Measurements from ENCODE around the gene PRRC2A.

PRRC2A gene

GRCh38 chr6:31687321-31687720 is 66.8 kb downstream of the PRRC2A start:
- no peak for TF ChIP-seq ZNF843 (tag by site-specific recombination; IDR thresholded peaks at IDR 0.05)
- no peak for TF ChIP-seq ZNF426 (tag by site-specific recombination; IDR thresholded peaks at IDR 0.05)
- ChIA-PET CTCF (interaction anchor here (0.6 kb wide), 1 partner anchor 22 kb away, joined by 3 read pairs; the partner anchor contains the start of gene GPANK1), POLR2A (interaction anchor here (0.5 to 1.4 kb wide), 6 partner anchors 16 to 441 kb away, joined by 3 to 10 read pairs (median 4); partner anchors contain the start of genes ABHD16A, ATF6B and HSPA1B)
- Histone ChIP-seq H3K9me3 (ENCODE audit: control insufficient read depth, insufficient read depth, low read depth, low read length) (no peaks in the 10 kb centered on the region), H3K4me3 (ENCODE audit: low read depth, low read length) (no peak overlapping the region), H3K4me1 (ENCODE audit: control insufficient read depth, insufficient read depth, low read length) (no peaks in the 10 kb centered on the region), H3K36me3 (ENCODE audit: control insufficient read depth in 2 of 2, insufficient read depth in 1 of 2, low read length in 2 of 2) (peaks cover 0 to 60% of the 10 kb centered on the region in 2 experiments; a peak in 1 of 3 replicates), H3K27ac (ENCODE audit: extremely low read depth, low read depth, low read length) (no peak overlapping the region)
